ENCODE measurements around the gene ABHD6.

ABHD6 gene

GRCh38 chr3:58291671-58292338 is 54.2 kb downstream of the ABHD6 start:
- Histone ChIP-seq H3K9me3 (ENCODE audit: insufficient read depth, low read length) (no peaks in the 10 kb centered on the region), H3F3A (ENCODE audit: insufficient read depth) (no peaks in the 10 kb centered on the region), H3K79me2 (ENCODE audit: insufficient read depth, low read length) (no peaks in the 10 kb centered on the region), H3K27me3 (ENCODE audit: low read length) (no peaks in the 10 kb centered on the region), H4K20me1 (ENCODE audit: low read depth, low read length) (no peaks in the 10 kb centered on the region), H3K9ac (ENCODE audit: low read length) (no peak overlapping the region), H3K4me3 (ENCODE audit: insufficient read depth, low read length, poor library complexity, severe bottlenecking) (no peak overlapping the region), H2AFZ (ENCODE audit: low read depth, low read length, severe bottlenecking) (no peak overlapping the region), H3K9me2 (replicated peaks; ENCODE audit: insufficient read depth, low read length) (no peaks in the 10 kb centered on the region), H3K27ac (ENCODE audit: low read depth, low read length) (no peak overlapping the region), H3K36me3 (ENCODE audit: low read length) (no peaks in the 10 kb centered on the region), H3K4me2 (ENCODE audit: low read depth, low read length, poor library complexity, severe bottlenecking) (no peak overlapping the region)
- no peak for TF ChIP-seq EZH2phosphoT487 (conservative IDR thresholded peaks at IDR 0.05; ENCODE audit: low read length)
- TF ChIP-seq, protein P1, sequence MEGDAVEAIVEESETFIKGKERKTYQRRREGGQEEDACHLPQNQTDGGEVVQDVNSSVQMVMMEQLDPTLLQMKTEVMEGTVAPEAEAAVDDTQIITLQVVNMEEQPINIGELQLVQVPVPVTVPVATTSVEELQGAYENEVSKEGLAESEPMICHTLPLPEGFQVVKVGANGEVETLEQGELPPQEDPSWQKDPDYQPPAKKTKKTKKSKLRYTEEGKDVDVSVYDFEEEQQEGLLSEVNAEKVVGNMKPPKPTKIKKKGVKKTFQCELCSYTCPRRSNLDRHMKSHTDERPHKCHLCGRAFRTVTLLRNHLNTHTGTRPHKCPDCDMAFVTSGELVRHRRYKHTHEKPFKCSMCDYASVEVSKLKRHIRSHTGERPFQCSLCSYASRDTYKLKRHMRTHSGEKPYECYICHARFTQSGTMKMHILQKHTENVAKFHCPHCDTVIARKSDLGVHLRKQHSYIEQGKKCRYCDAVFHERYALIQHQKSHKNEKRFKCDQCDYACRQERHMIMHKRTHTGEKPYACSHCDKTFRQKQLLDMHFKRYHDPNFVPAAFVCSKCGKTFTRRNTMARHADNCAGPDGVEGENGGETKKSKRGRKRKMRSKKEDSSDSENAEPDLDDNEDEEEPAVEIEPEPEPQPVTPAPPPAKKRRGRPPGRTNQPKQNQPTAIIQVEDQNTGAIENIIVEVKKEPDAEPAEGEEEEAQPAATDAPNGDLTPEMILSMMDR (IDR thresholded peaks at IDR 0.05; ENCODE audit: insufficient read depth, low read length, poor library complexity, severe bottlenecking): no peak

GRCh38 chr3:58292866-58293265 is 55.3 kb downstream of the ABHD6 start:
- Histone ChIP-seq H2AFZ (ENCODE audit: low read depth, low read length, severe bottlenecking) (no peak overlapping the region), H3K4me2 (ENCODE audit: low read depth, low read length, poor library complexity, severe bottlenecking) (no peak overlapping the region), H3K4me3 (ENCODE audit: insufficient read depth, low read length, poor library complexity, severe bottlenecking) (no peak overlapping the region), H3K79me2 (ENCODE audit: insufficient read depth, low read length) (no peaks in the 10 kb centered on the region), H3K9me2 (replicated peaks; ENCODE audit: insufficient read depth, low read length) (no peaks in the 10 kb centered on the region), H3K27ac (ENCODE audit: low read depth, low read length) (no peak overlapping the region), H3K36me3 (ENCODE audit: low read length) (no peaks in the 10 kb centered on the region), H4K20me1 (ENCODE audit: low read depth, low read length) (no peaks in the 10 kb centered on the region), H3K27me3 (ENCODE audit: low read length) (no peaks in the 10 kb centered on the region), H3K9me3 (ENCODE audit: insufficient read depth, low read length) (no peaks in the 10 kb centered on the region), H3F3A (ENCODE audit: insufficient read depth) (no peaks in the 10 kb centered on the region), H3K9ac (ENCODE audit: low read length) (no peak overlapping the region)
- no peak for TF ChIP-seq EZH2phosphoT487 (conservative IDR thresholded peaks at IDR 0.05; ENCODE audit: low read length)
- TF ChIP-seq, protein P1 (IDR thresholded peaks at IDR 0.05; ENCODE audit: insufficient read depth, low read length, poor library complexity, severe bottlenecking): no peak

DNA sequence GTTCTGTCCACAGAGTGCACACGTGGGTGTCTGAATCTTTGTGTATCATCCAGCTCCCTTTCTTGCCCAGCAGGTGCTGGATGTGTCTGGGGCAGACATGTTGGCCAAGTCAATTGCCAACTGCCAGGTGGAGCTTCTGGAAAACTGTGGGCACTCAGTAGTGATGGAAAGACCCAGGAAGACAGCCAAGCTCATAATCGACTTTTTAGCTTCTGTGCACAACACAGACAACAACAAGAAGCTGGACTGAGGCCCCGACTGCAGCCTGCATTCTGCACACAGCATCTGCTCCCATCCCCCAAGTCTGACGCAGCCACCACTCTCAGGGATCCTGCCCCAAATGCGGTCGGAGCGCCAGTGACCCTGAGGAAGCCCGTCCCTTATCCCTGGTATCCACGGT is 55.9 kb downstream of the ABHD6 start:
- no peak overlapping the region for H3K9ac ChIP-seq (ENCODE audit: low read length)
- no peak for TF ChIP-seq EZH2phosphoT487 (conservative IDR thresholded peaks at IDR 0.05; ENCODE audit: low read length)
- TF ChIP-seq, protein P1 (IDR thresholded peaks at IDR 0.05; ENCODE audit: insufficient read depth, low read length, poor library complexity, severe bottlenecking): no peak
- H3K36me3 ChIP-seq (ENCODE audit: low read length): no peaks in the 10 kb centered on the region
- H3K4me2 ChIP-seq (ENCODE audit: low read depth, low read length, poor library complexity, severe bottlenecking): no peak overlapping the region
- no peaks in the 10 kb centered on the region for H3K9me3 ChIP-seq (ENCODE audit: insufficient read depth, low read length)
- H2AFZ ChIP-seq (ENCODE audit: low read depth, low read length, severe bottlenecking): no peak overlapping the region
- H3K79me2 ChIP-seq (ENCODE audit: insufficient read depth, low read length): no peaks in the 10 kb centered on the region
- H3K9me2 ChIP-seq (replicated peaks; ENCODE audit: insufficient read depth, low read length): no peaks in the 10 kb centered on the region
- H3F3A ChIP-seq (ENCODE audit: insufficient read depth): no peaks in the 10 kb centered on the region
- no peaks in the 10 kb centered on the region for H4K20me1 ChIP-seq (ENCODE audit: low read depth, low read length)
- no peak overlapping the region for H3K4me3 ChIP-seq (ENCODE audit: insufficient read depth, low read length, poor library complexity, severe bottlenecking)
- H3K27ac ChIP-seq (ENCODE audit: low read depth, low read length): no peak overlapping the region
- H3K27me3 ChIP-seq (ENCODE audit: low read length): no peaks in the 10 kb centered on the region

All from SU-DHL-6 (cell line).